Lung (tissue), 12 donors: ENCODE measurements around the gene RTKN2. TPM values are rescaled to one million over a fixed set of nuclear protein-coding genes. Genes with fewer than 3 reads are reported as not detected.

ENCODE experiments used
- ATAC-seq: fragments of 200-7000 bp; cut with Tn5 transposase; one replicate; pipeline ENCODE4 v1.9.1; 2020; ENCODE audit warnings: moderate number of reproducible peaks; ENCODE audit not compliant: insufficient read depth, low FRiP score
- DNase-seq, 3 donors: peaks; one replicate each; pipeline ENCODE4 v3.0.0-alpha.2; 2013 to 2017
- H3K27ac ChIP-seq, 2 donors: one replicate each; pipeline ENCODE4 v1.5.1; 2013; ENCODE audit warnings: mild to moderate bottlenecking in 2 of 2, moderate library complexity in 2 of 2, control low read depth in 1 of 2, inconsistent platforms in 1 of 2, low read depth in 1 of 2, low read length in 1 of 2
- H3K27me3 ChIP-seq, 3 donors: one replicate each; pipeline ENCODE4 v1.5.1; 2013; ENCODE audit warnings: low read length in 2 of 3; ENCODE audit not compliant: control insufficient read depth in 3 of 3, insufficient read depth in 3 of 3
- H3K36me3 ChIP-seq, 4 donors: one replicate each; pipeline ENCODE4 v1.5.1; 2013; ENCODE audit warnings: low read length in 4 of 4, mild to moderate bottlenecking in 1 of 4, moderate library complexity in 1 of 4; ENCODE audit not compliant: control insufficient read depth in 4 of 4, insufficient read depth in 4 of 4
- H3K4me1 ChIP-seq, 5 donors: one replicate each; pipeline ENCODE4 v1.5.1; 2013; ENCODE audit warnings: low read length in 5 of 5, mild to moderate bottlenecking in 2 of 5, moderate library complexity in 1 of 5; ENCODE audit not compliant: control insufficient read depth in 5 of 5, insufficient read depth in 5 of 5
- H3K4me3 ChIP-seq: one replicate; pipeline ENCODE4 v1.5.1; 2013; ENCODE audit warnings: mild to moderate bottlenecking, control low read depth, moderate library complexity
- H3K9ac ChIP-seq, 2 donors: one replicate each; pipeline ENCODE4 v1.5.1; 2013; ENCODE audit warnings: low read length in 2 of 2, control low read depth in 1 of 2; ENCODE audit not compliant: insufficient read depth in 1 of 2
- H3K9me3 ChIP-seq, 4 donors: one replicate each; pipeline ENCODE4 v1.5.1; 2013; ENCODE audit warnings: low read length in 3 of 4, mild to moderate bottlenecking in 1 of 4, moderate library complexity in 1 of 4; ENCODE audit not compliant: control insufficient read depth in 4 of 4, insufficient read depth in 3 of 4
- CTCF ChIP-seq: IDR thresholded peaks from 2 replicates; pipeline ENCODE4 v1.5.1; 2012; ENCODE audit warnings: mild to moderate bottlenecking; ENCODE audit errors: control extremely low read depth, extremely low read depth
- WGBS, 2 donors: extraction: QIAGEN DNeasy Blood & Tissue Kit; methylation state at CpG; one replicate each; pipeline ENCODE4 v1.1.7; 2013; 5-methylcytosine and 5-hydroxymethylcytosine counted together
- polyA plus RNA-seq, 2 donors: library from polyadenylated mRNA; stranded (reverse); fragments of 200-250 nt; gene quantifications; one replicate each; pipeline ENCODE4 v1.2.1, GENCODE V29; 2013
- total RNA-seq, 2 donors: library from RNA; depleted of rRNA in 1 of 2; stranded (reverse); fragments of >200 nt in 1 of 2; gene quantifications; one replicate each; pipeline ENCODE4 v1.2.1, GENCODE V29; 2014 to 2021
- donor health status: control.
- donor health status: control.
- donor health status: Bipolar disorder and iron deficiency.
- donor health status: healthy.
- donor health status: DM: yes; HTN: yes; CAD: no.

RTKN2 gene
- total and polyA plus RNA-seq, 4 donors, result 3.7 to 34.7 (median 16.8) TPM

GRCh38 chr10:62148155-62148554 lies 120.5 kb downstream of the RTKN2 start:
- Histone ChIP-seq H3K4me1 (no peaks in the 10 kb centered on the region), H3K4me3 (no peak overlapping the region), H3K27me3 (no peaks in the 10 kb centered on the region), H3K9me3 (no peaks in the 10 kb centered on the region), H3K27ac (no peak overlapping the region), H3K9ac (no peak overlapping the region), H3K36me3 (no peaks in the 10 kb centered on the region)
- 97 to 98% methylated on average over 3 of the region's 3 CpGs for WGBS, 2 donors
- ATAC-seq (no peak), DNase-seq (no peak)
- no peak for TF ChIP-seq CTCF

DNA sequence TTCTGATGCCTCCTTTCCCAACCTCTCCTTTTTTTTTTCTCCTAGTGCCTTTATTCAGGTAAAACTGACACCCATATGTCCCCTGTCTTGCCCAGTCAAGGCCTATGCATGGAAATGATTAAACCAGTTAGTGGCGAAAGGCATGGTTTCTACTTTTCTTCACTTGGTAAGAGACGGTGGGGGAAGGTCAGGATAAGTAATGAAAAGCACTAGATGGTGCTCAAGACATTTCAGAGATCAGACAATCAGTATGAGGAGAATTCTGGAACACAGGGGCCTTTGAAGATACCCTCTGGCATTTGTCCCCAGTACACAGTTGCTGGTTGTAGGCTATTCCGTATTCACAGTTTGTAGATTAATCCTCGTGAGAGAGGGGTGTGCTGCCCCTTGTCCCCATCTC lies 121.2 kb downstream of the RTKN2 start:
- no peaks in the 10 kb centered on the region for H3K9me3 ChIP-seq
- H3K27ac ChIP-seq, result no peak overlapping the region
- DNase-seq (peak in 1 of 3 donors; percentile 21), ATAC-seq (no peak)
- no peaks in the 10 kb centered on the region for H3K27me3 ChIP-seq
- H3K4me1 ChIP-seq, result no peaks in the 10 kb centered on the region
- TF ChIP-seq CTCF, result no peak
- H3K36me3 ChIP-seq, result no peaks in the 10 kb centered on the region
- H3K4me3 ChIP-seq, result no peak overlapping the region
- H3K9ac ChIP-seq, result no peak overlapping the region
- WGBS, 2 donors, result 90 to 96% methylated on average over 4 of the region's 4 CpGs

GRCh38 chr10:62136931-62137330 lies 131.7 kb downstream of the RTKN2 start:
- DNase-seq (no peak), ATAC-seq (no peak)
- Histone ChIP-seq H3K4me3 (no peak overlapping the region), H3K27ac (no peak overlapping the region), H3K9ac (no peak overlapping the region), H3K9me3 (no peaks in the 10 kb centered on the region), H3K36me3 (no peaks in the 10 kb centered on the region), H3K27me3 (no peaks in the 10 kb centered on the region), H3K4me1 (no peaks in the 10 kb centered on the region)
- no peak for TF ChIP-seq CTCF
- 79 to 86% methylated on average over 3 of the region's 3 CpGs for WGBS, 2 donors

GRCh38 chr10:62133618-62134017 lies 135.0 kb downstream of the RTKN2 start:
- no peaks in the 10 kb centered on the region for H3K9me3 ChIP-seq
- no peak overlapping the region for H3K4me3 ChIP-seq
- no peaks in the 10 kb centered on the region for H3K36me3 ChIP-seq
- no peak for ATAC-seq
- H3K27me3 ChIP-seq, result no peaks in the 10 kb centered on the region
- TF ChIP-seq CTCF, result no peak
- H3K4me1 ChIP-seq, result no peaks in the 10 kb centered on the region
- DNase-seq, result no peak
- no peak overlapping the region for H3K27ac ChIP-seq
- no peak overlapping the region for H3K9ac ChIP-seq
